ENCODE measurements around the gene USP50.
"Not testable (repeated sequence)": the region's sequence is repeated elsewhere in the genome, so short reads cannot be mapped to it uniquely, and the experiment has no call there.

The USP50 gene

DNA sequence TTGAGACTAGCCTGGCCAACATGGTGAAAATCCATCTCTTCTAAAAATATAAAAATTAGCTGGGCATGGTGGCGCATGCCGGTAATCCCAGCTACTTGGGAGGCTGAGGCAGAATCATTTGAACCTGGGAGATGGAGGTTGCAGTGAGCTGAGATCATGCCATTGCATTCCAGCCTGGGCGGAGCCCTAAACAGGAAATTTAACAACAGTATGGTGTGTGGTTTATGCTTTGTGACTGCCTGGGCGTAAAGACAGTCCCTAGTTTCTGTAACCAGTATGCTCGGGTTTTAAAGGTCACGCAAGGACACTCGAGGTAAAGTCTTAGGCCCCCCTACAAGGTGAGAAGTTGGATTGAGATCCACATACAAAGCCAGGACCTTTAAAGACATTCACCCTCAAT is 43.3 kb downstream of the USP50 start:
- no peak for DNase-seq (ENCODE audit: low read depth)

DNA sequence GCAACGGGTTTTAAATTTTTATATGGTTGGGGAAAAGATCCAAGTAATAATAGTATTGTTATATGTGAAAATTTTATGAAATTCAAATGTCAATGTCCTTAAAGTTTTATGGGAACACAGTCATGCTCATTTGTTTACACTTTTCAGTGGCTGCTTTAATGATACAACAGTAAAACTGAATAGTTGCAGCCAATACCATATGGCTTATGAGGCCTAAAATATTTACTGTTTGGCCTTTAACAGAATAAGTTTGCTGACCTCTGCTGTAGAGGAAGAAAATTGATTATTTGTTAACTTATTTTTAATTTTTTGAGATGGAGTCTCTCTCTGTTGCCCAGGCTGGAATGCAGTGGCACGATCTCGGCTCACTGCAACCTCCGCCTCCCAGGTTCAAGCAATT is 44.7 kb downstream of the USP50 start:
- no peak for DNase-seq (ENCODE audit: low read depth)

- DNase-seq (ENCODE audit: low read depth), result no peak
Measured at GRCh38 chr15:50500352-50500751, 46.1 kb downstream of the USP50 start.

DNA sequence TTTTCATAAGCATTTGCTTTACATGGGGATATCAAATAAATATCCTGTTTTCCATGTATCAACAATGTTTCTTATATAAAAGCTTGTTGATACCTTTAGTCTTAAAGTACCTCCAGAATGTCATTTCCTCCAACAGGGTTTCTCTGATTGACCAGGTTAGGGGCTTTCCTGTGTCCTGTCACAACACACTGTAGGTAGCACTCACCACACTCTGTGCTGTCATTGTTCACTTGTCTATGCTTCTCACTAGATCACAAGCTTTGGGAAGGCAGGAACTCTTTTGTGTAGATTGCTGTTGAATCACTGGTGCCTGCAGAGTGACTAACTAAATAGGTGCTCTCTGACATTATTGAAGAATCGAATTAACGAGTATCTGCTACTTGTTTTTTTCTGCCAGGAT is 49.8 kb downstream of the USP50 start:
- no peak for DNase-seq (ENCODE audit: low read depth)

GRCh38 chr15:50494547-50494946 is 51.9 kb downstream of the USP50 start:
- not testable (repeated sequence) for DNase-seq (ENCODE audit: low read depth)

DNA sequence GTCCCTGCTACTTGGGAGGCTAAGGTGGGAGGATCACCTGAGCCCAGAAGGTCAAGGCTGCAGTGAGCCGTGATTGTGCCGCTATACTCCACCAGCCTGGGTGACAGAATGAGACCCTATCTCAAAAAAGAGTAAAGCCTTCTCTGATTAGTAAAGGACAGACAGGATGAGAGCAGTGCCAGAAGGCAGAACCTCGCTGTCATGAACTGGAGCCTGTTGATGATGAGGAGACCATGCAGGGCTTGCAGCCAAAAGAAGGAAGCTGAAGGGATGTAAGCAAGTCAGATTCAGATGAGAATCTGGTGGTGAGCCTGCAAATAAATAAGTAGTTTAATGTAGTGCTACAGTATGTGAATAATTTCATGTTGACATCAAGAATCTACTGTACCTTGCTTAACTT is 52.8 kb downstream of the USP50 start:
- no peak for DNase-seq (ENCODE audit: low read depth)

GRCh38 chr15:50487287-50487686 is 59.2 kb downstream of the USP50 start:
- DNase-seq (ENCODE audit: low read depth), result no peak

GRCh38 chr15:50485389-50485788 is 61.1 kb downstream of the USP50 start:
- no peak for DNase-seq (ENCODE audit: low read depth)

DNA sequence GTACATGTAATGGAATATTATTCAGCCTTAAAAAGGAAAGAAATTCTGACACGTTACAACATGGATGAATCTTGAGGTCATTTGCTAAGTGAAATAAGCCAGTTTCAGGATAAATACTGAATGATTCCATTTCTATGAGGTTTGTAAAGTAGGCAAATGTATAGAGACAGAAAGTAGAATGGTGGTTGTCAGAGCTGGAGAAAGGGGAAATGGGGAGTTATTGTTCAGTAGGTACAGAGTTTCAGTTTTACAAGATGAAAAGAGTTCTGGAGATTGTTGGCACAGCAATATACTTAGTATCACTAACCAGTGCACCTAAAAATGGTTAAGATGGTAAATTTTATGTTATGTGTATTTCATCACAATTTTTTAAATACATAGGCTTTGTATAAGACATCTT is 61.7 kb downstream of the USP50 start:
- DNase-seq (ENCODE audit: low read depth), result no peak

DNA sequence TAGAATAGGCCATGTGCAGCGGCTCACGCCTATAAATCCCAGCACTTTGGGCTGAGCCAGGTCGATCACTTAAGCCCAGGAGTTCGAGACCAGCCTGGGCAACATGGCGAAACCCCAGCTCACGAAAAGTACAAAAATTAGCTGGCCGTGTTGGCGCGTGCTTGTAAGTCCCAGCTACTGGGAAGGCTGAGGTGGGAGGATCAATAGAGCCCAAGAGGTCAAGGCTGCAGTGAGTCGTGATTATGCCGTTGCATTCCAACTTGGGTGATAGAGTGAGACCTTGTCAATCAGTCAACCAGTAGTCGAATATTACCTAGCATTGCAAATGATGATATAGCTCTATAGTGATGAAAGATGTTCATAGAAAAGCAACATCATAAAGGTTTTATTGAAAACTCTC is 70.3 kb downstream of the USP50 start:
- DNase-seq (ENCODE audit: low read depth), result no peak

DNA sequence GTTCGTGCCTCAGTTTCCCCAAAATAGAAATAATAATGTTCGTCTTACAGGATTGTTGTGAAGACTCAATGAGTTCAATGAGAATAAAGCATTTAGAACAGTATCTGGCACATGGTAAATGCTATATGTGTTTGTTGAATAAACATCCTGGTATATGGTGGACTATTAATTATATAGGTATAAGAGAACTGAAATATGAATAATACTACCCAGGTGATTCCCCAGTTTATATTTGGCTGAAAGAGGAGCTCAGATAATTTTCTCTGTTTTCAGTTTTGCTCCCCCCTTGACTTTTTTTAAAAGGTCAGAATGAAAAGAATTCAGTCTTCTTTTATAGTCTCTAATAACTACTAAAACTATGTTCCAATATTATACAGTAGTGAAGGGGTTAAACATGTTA is 75.4 kb downstream of the USP50 start:
- DNase-seq (ENCODE audit: low read depth), result no peak

DNA sequence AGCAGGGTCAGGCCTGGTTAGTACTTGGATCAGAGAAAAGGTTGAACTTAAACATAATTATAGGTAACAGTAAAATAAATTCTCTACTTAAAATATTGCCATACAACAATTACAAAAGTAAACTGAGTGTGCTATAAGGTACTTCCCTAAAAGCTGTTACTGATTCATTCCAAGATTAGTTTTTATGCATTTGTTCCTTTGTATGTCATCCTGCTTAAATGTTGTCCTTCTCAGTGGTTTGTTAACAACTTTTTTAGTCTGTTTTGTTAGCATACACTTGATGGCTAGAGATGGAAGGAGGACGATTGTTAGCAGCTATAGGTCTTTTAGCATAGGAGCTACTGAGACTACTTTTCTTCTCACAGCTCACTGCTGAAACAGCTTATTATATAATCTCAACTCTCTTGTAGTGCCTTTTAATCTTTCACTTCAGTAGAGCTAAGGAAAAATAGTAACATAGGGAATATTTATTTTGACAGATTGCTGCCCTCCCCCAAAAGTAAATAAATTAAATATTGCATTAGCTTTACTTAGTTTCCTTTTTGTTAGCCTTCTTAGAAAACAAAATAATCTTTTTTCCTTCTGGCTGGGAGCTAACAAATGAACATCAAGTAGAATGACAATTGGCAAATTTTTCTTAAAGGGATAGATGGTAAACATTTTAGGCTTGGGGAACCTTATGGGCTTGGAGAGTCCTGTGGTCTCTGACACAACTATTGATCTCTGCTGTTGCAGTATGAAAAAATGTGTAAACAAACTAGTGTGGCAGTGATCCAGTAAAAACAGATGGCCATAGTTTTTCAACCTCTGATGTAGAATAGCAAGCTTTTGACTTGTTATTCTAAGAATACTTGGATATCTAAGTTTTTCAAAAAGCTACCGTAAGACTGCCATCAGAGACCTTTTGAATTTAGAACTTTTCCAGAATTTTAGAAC is 82.8 kb downstream of the USP50 start:
- no peak for DNase-seq (ENCODE audit: low read depth)

- DNase-seq (ENCODE audit: low read depth), result no peak
Measured at GRCh38 chr15:50458348-50459112, 87.9 kb downstream of the USP50 start.

DNA sequence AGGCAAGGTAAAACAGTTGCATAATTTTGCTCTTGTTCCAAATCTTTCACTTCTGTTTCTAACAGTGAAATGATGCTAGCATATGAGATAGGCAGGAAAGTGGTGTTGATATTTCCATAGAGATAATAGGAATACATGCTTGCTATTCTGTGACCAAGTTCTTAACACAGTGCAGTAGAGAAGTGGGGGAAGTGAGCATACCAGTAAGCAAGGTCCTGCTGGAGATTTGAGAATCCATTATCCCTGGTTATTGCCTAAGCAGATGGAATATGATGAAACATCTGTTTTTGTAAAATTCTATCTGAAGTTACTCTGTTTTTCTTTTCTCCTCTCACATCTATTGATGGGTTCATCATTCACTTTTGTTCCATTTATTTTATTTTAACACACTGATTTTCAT is 93.5 kb downstream of the USP50 start:
- no peak for DNase-seq (ENCODE audit: low read depth)
